Measurements from ENCODE around the gene SPAG7. TPM values are rescaled to one million over a fixed set of nuclear protein-coding genes. Genes with fewer than 3 reads are reported as not detected.
A peak's percentile ranks its signal among the peaks of the same experiment; 100 is the strongest.

The SPAG7 gene
- total and polyA plus RNA-seq, 2 of the 8 experiments (the other 6 are each of a cell fraction or from before 2014, with no cell fraction given) = 74.2 to 81.9 TPM

GRCh38 chr17:4939796-4940554 lies 27.6 kb downstream of the SPAG7 start, which contains the start of the genes RNF167 and SLC25A11 (continued):
- TF ChIP-seq RXRA (IDR thresholded peaks at IDR 0.05; ENCODE audit: insufficient read depth, low read depth, low read length) = no peak
- TF ChIP-seq TEAD4 (IDR thresholded peaks at IDR 0.05; ENCODE audit: low read depth, low read length) = no peak
- TF ChIP-seq RAD21 (IDR thresholded peaks at IDR 0.05 in 1 of 2, conservative IDR thresholded peaks at IDR 0.05 in 1 of 2; ENCODE audit: low read depth in 2 of 2, low read length in 2 of 2) = no peak
- TF ChIP-seq KDM1A (IDR thresholded peaks at IDR 0.05; ENCODE audit: borderline replicate concordance, low read length) = no peak
- TF ChIP-seq SP2 (IDR thresholded peaks at IDR 0.05; ENCODE audit: low read length) = no peak
- TF ChIP-seq CBX5 (IDR thresholded peaks at IDR 0.05; ENCODE audit: low read depth, low read length) = no peak
- peak; percentile 79 to 90; a peak in 2 of 4 replicates for TF ChIP-seq SIN3A (conservative IDR thresholded peaks at IDR 0.05 in 1 of 2, IDR thresholded peaks at IDR 0.05 in 1 of 2; ENCODE audit: low read depth in 1 of 2, low read length in 2 of 2)
- TF ChIP-seq, protein P1, sequence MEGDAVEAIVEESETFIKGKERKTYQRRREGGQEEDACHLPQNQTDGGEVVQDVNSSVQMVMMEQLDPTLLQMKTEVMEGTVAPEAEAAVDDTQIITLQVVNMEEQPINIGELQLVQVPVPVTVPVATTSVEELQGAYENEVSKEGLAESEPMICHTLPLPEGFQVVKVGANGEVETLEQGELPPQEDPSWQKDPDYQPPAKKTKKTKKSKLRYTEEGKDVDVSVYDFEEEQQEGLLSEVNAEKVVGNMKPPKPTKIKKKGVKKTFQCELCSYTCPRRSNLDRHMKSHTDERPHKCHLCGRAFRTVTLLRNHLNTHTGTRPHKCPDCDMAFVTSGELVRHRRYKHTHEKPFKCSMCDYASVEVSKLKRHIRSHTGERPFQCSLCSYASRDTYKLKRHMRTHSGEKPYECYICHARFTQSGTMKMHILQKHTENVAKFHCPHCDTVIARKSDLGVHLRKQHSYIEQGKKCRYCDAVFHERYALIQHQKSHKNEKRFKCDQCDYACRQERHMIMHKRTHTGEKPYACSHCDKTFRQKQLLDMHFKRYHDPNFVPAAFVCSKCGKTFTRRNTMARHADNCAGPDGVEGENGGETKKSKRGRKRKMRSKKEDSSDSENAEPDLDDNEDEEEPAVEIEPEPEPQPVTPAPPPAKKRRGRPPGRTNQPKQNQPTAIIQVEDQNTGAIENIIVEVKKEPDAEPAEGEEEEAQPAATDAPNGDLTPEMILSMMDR (IDR thresholded peaks at IDR 0.05; ENCODE audit: control extremely low read depth in 1 of 3, insufficient read depth in 1 of 3, low read depth in 1 of 3, low read length in 3 of 3) = no peak
- TF ChIP-seq KDM4A (IDR thresholded peaks at IDR 0.05; ENCODE audit: low read depth, low read length, severe bottlenecking) = peak; percentile 100
- no peak for TF ChIP-seq GABPA (IDR thresholded peaks at IDR 0.05; ENCODE audit: borderline replicate concordance, insufficient read depth, low read length)
- TF ChIP-seq GTF2F1 (IDR thresholded peaks at IDR 0.05; ENCODE audit: borderline replicate concordance, low read depth, low read length) = no peak; the same call in 1 of the 2 replicates
- no peak for TF ChIP-seq BCL11A (IDR thresholded peaks at IDR 0.05; ENCODE audit: low read depth in 2 of 2, low read length in 2 of 2)
- TF ChIP-seq TAF7 (optimal IDR thresholded peaks at IDR 0.05; ENCODE audit: borderline replicate concordance, low read depth, low read length) = peak; percentile 64
- TF ChIP-seq POLR2AphosphoS5 (IDR thresholded peaks at IDR 0.05; ENCODE audit: low read depth, low read length) = peak; percentile 58; the same call in 1 of the 2 replicates
- TF ChIP-seq TAF1 (IDR thresholded peaks at IDR 0.05; ENCODE audit: low read depth, low read length) = peak; percentile 70
- TF ChIP-seq EP300 (IDR thresholded peaks at IDR 0.05; ENCODE audit: borderline replicate concordance in 1 of 2, low read depth in 2 of 2, low read length in 2 of 2) = no peak
- no peak for TF ChIP-seq NANOG (IDR thresholded peaks at IDR 0.05; ENCODE audit: insufficient read depth, low read depth, low read length, poor library complexity, severe bottlenecking)
- no peak for TF ChIP-seq EZH2 (IDR thresholded peaks at IDR 0.05; ENCODE audit: low read depth, low read length, severe bottlenecking)
- TF ChIP-seq POU5F1 (IDR thresholded peaks at IDR 0.05; ENCODE audit: low read depth, low read length) = no peak
- peak; percentile 76 to 85 for TF ChIP-seq POLR2A (IDR thresholded peaks at IDR 0.05; ENCODE audit: control extremely low read depth in 1 of 2, low read depth in 2 of 2, low read length in 2 of 2)
